Neural progenitor cell (in vitro differentiated cells): ENCODE data around the gene PSKH1. TPM values are rescaled to one million over a fixed set of nuclear protein-coding genes. Genes with fewer than 3 reads are reported as not detected.

Source experiments
- DNase-seq: peaks from one replicate; pipeline ENCODE4 v3.0.0-alpha.2; 2016; ENCODE audit warnings: low spot score
- H2AFZ ChIP-seq: fragments of 200-600 bp; sonication (generic); replicated peaks from 2 replicates; pipeline ENCODE4 v1.6.1; 2016; ENCODE audit warnings: antibody characterized with exemption
- H3F3A ChIP-seq: fragments of 200-600 bp; sonication (generic); 2 replicates; pipeline ENCODE4 v1.6.1; 2016; ENCODE audit warnings: antibody characterized with exemption, low read depth
- H3K27ac ChIP-seq: fragments of 200-600 bp; sonication (generic); 2 replicates; pipeline ENCODE4 v1.5.1; 2016; ENCODE audit warnings: mild to moderate bottlenecking
- H3K27me3 ChIP-seq: fragments of 200-600 bp; sonication (generic); 2 replicates; pipeline ENCODE4 v1.6.1; 2016; ENCODE audit warnings: mild to moderate bottlenecking, moderate library complexity
- H3K36me3 ChIP-seq: fragments of 200-600 bp; sonication (generic); 2 replicates; pipeline ENCODE4 v1.5.1; 2016
- H3K4me1 ChIP-seq: fragments of 200-600 bp; sonication (generic); 2 replicates; pipeline ENCODE4 v1.6.1; 2016; ENCODE audit warnings: mixed run types
- H3K4me2 ChIP-seq: fragments of 200-600 bp; sonication (generic); 2 replicates; pipeline ENCODE4 v1.6.1; 2016
- H3K4me3 ChIP-seq: fragments of 200-600 bp; sonication (generic); 2 replicates; pipeline ENCODE4 v1.5.1; 2016
- H3K79me2 ChIP-seq: fragments of 200-600 bp; sonication (generic); 2 replicates; pipeline ENCODE4 v1.6.1; 2016; ENCODE audit warnings: low read depth
- H3K9ac ChIP-seq: fragments of 200-600 bp; sonication (generic); 2 replicates; pipeline ENCODE4 v1.6.1; 2016
- H3K9me3 ChIP-seq: fragments of 200-600 bp; sonication (generic); 2 replicates; pipeline ENCODE4 v1.5.1; 2016; ENCODE audit warnings: low read depth
- H4K20me1 ChIP-seq: fragments of 200-600 bp; sonication (generic); 2 replicates; pipeline ENCODE4 v1.6.1; 2016; ENCODE audit warnings: low read depth
- H3K27ac Mint-ChIP-seq: 3 replicates; pipeline ENCODE4 v1.8.0; 2021; ENCODE audit warnings: mixed read lengths
- H3K27me3 Mint-ChIP-seq: 2 replicates; pipeline ENCODE4 v1.8.0; 2022; ENCODE audit warnings: low read depth, mild to moderate bottlenecking, inconsistent platforms, moderate library complexity, mixed read lengths; ENCODE audit not compliant: insufficient read depth
- H3K36me3 Mint-ChIP-seq: 3 replicates; pipeline ENCODE4 v1.8.0; 2021; ENCODE audit warnings: mixed read lengths
- H3K4me1 Mint-ChIP-seq: 3 replicates; pipeline ENCODE4 v1.8.0; 2021; ENCODE audit warnings: mixed read lengths
- H3K4me3 Mint-ChIP-seq: 3 replicates; pipeline ENCODE4 v1.8.0; 2021; ENCODE audit warnings: mild to moderate bottlenecking, moderate library complexity, mixed read lengths
- H3K9me3 Mint-ChIP-seq: 3 replicates; pipeline ENCODE4 v1.8.0; 2020; ENCODE audit warnings: mixed read lengths
- CTCF ChIP-seq: fragments of 200-600 bp; sonication (generic); IDR thresholded peaks from 2 replicates; pipeline ENCODE4 v1.5.1; 2017; ENCODE audit warnings: antibody characterized with exemption, mild to moderate bottlenecking
- EZH2 ChIP-seq: fragments of 200-600 bp; sonication (generic); IDR thresholded peaks from 2 replicates; pipeline ENCODE4 v1.6.1; 2017; ENCODE audit warnings: antibody characterized with exemption, mild to moderate bottlenecking, moderate library complexity
- EZH2phosphoT487 ChIP-seq: fragments of 200-600 bp; sonication (generic); IDR thresholded peaks from 2 replicates; pipeline ENCODE4 v1.6.1; 2017; ENCODE audit warnings: antibody characterized with exemption
- total RNA-seq: library from RNA; depleted of rRNA; stranded (reverse); fragments of >200 nt; gene quantifications from 2 replicates; pipeline ENCODE4 v1.2.3, GENCODE V29; 2015; ENCODE audit warnings: low replicate concordance

The PSKH1 gene
- 13.1 and 30.4 TPM in 2 replicates for total RNA-seq

GRCh38 chr16:67892899-67893742 lies at the start of gene PSKH1:
PSKH1 (plus strand) TSS chr16:67893254; CDS start chr16:67908750, 15,496 bp downstream.
- peak within 1 kb of the TSS; percentile 65 for H2AFZ ChIP-seq
- no peaks in the 10 kb centered on the region for H3K36me3 ChIP-seq
- peaks cover 19% of the 10 kb centered on the region for H3K4me1 Mint-ChIP-seq

GRCh38 chr16:67843343-67843765 lies 49.7 kb upstream of the PSKH1 start:
- peak overlapping the region; percentile 44 for H3K9ac ChIP-seq
- H3K27ac ChIP-seq, result no peak overlapping the region
- H3K4me3 ChIP-seq, result peak overlapping the region; percentile 96
- H2AFZ ChIP-seq, result no peak overlapping the region
- peaks cover 2% of the 10 kb centered on the region for H3K36me3 Mint-ChIP-seq
- peaks cover 31% of the 10 kb centered on the region for H3K4me1 ChIP-seq
- TF ChIP-seq CTCF, result no peak
- no peak for TF ChIP-seq EZH2phosphoT487
- no peak for TF ChIP-seq EZH2
- peak overlapping the region; percentile 74 for H3K27ac Mint-ChIP-seq
- H3K4me1 Mint-ChIP-seq, result peaks cover 42% of the 10 kb centered on the region
- H3F3A ChIP-seq, result peaks cover 38% of the 10 kb centered on the region
- peak overlapping the region; percentile 93 for H3K4me3 Mint-ChIP-seq
- H3K4me2 ChIP-seq, result peak overlapping the region; percentile 91
- peaks cover 47% of the 10 kb centered on the region for H3K79me2 ChIP-seq
- H4K20me1 ChIP-seq, result peaks cover 37% of the 10 kb centered on the region
- H3K27me3 Mint-ChIP-seq, result no peaks in the 10 kb centered on the region
- H3K36me3 ChIP-seq, result no peaks in the 10 kb centered on the region
- no peaks in the 10 kb centered on the region for H3K9me3 ChIP-seq
- DNase-seq, result no peak
- H3K9me3 Mint-ChIP-seq, result no peaks in the 10 kb centered on the region
- no peaks in the 10 kb centered on the region for H3K27me3 ChIP-seq

More at GRCh38 chr16:67892899-67893742, at the start of gene PSKH1:
- H3K9me3 ChIP-seq, result no peaks in the 10 kb centered on the region
- DNase-seq, result peak; percentile 98
- peaks cover 3% of the 10 kb centered on the region for H3K36me3 Mint-ChIP-seq
- peak within 1 kb of the TSS; percentile 98 for H3K4me3 Mint-ChIP-seq
- H3F3A ChIP-seq, result peaks cover 15% of the 10 kb centered on the region
- H3K4me1 ChIP-seq, result peaks cover 14% of the 10 kb centered on the region
- H3K27ac Mint-ChIP-seq, result peak within 1 kb of the TSS; percentile 96
- H3K4me3 ChIP-seq, result peak within 1 kb of the TSS; percentile 99
- peaks cover 23% of the 10 kb centered on the region for H4K20me1 ChIP-seq
- TF ChIP-seq CTCF (no peak), EZH2phosphoT487 (no peak), EZH2 (no peak)
- H3K27me3 Mint-ChIP-seq, result no peaks in the 10 kb centered on the region
- no peaks in the 10 kb centered on the region for H3K27me3 ChIP-seq
- peaks cover 50% of the 10 kb centered on the region for H3K79me2 ChIP-seq
- peak within 1 kb of the TSS; percentile 97 for H3K9ac ChIP-seq
- H3K9me3 Mint-ChIP-seq, result no peaks in the 10 kb centered on the region
- H3K27ac ChIP-seq, result peak within 1 kb of the TSS; percentile 87
- peak within 1 kb of the TSS; percentile 99 for H3K4me2 ChIP-seq

GRCh38 chr16:67844497-67844896 lies 48.6 kb upstream of the PSKH1 start:
- DNase-seq, result peak; percentile 50
- Histone ChIP-seq H3F3A (peaks cover 38% of the 10 kb centered on the region), H3K27me3 (no peaks in the 10 kb centered on the region), H3K4me1 (peaks cover 32% of the 10 kb centered on the region), H3K9ac (no peak overlapping the region), H3K27ac (no peak overlapping the region), H3K36me3 (no peaks in the 10 kb centered on the region), H3K4me3 (peak overlapping the region; percentile 96), H3K79me2 (peaks cover 59% of the 10 kb centered on the region), H4K20me1 (peaks cover 48% of the 10 kb centered on the region), H3K9me3 (no peaks in the 10 kb centered on the region), H3K4me2 (peak overlapping the region; percentile 91), H2AFZ (no peak overlapping the region)
- TF ChIP-seq EZH2 (no peak), CTCF (no peak), EZH2phosphoT487 (no peak)
- Mint-ChIP-seq H3K27me3 (no peaks in the 10 kb centered on the region), H3K9me3 (no peaks in the 10 kb centered on the region), H3K27ac (no peak overlapping the region), H3K36me3 (peaks cover 7% of the 10 kb centered on the region), H3K4me1 (peaks cover 46% of the 10 kb centered on the region), H3K4me3 (peak overlapping the region; percentile 93)
